Activated naive CD8-positive, alpha-beta T cell treated with anti-CD3 and anti-CD28 coated beads, Interleukin-2, amount 50 U/mL, for 16 hours (primary cell): ENCODE results near the gene PCDH9.

Experiments
- DNase-seq: peaks from one replicate; pipeline ENCODE4 v3.0.0-alpha.2; 2020; ENCODE audit warnings: low read depth, low spot score

PCDH9 gene

DNA sequence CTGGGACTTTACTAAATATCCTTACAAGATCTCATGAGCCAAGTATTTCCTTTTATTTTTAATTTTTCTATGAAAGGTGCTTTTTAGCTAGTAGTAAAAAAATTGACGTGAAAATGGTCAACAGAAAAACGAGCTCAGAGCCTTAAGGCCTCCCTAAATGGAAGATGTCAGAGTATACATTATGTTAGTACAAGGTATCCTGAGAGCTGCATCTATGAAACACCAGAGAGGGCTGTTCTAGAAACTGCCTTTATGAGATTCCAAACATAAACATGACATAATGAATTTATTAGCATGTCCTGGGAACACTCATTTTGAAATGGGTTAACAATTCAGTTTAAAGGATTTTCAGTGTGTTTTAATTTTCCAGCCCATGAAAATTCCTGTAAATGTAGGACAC is 146.6 kb downstream of the PCDH9 start:
- DNase-seq = no peak

DNA sequence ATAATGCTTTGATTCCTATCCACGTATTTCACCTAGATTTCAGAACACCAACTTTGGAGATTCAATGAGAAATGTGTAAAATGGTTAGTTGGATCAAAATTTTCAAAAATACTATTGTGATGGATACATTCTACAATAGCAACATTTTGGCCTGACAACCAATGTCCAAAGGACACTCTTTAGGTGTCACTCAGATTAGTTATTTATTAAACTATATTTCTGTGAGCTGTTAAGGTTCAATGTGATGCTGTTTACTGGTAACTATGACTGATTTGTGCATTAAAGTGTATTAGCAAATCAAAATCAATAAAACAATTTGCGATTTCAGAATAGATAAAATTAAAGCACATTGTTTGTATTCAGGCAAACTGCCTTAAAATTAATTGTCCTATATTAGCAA is 149.8 kb downstream of the PCDH9 start:
- no peak for DNase-seq

DNA sequence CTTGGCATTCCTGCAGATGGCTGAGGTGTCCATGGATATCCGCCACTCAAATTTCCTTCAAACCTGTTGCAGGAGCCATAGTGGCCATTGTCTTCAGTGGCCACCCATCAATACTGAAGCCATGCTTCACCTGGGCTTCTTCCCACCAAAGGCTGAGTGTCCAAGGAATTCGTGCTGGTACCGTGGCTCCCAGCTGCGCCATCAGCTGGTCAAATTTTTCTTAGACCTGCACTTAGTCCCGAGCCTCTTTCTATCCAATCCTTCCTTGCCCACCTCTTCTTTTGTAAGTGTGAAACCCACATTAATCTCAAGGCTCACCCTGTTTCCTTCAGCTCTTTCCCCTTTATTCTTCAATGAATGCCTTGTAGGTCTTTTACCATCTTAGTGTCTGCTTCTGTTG is 152.1 kb downstream of the PCDH9 start:
- no peak for DNase-seq

DNA sequence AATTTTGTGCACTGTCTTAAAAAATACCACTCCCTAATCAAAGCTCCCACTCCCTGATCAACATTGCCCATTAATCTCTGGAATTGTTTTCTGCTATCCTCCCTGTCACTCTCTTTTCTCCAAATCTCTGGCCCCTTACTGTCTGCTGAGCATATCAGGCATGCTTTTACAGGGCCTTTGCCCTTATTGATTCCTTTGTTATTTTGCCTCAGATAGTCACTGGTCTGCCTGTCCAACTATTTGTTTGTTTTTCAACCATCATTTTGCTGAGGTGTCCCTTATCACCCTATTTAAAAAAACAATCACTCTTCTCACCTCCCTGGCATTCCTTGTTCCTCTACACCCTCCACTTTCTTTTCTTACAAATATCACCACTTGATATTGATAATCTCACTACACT is 153.0 kb downstream of the PCDH9 start:
- no peak for DNase-seq

DNA sequence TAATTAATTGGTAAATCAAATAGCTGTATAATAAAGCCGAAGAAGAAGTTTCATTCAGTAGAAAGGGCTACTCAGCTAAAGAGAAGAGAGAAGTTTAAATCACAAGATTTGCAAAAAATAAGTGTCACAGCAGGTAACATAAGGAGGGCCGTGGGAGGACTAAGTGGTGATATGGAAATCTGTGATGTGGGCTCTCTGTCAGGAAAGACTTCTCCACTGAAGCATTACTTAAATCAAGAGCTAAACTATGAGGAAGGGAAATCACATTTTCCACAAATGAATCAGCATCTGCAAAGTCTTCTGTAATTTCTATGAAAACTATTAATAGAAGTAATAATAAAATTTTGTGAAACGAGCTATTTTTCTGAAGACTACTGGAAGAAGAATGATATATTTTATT is 153.8 kb downstream of the PCDH9 start:
- DNase-seq = no peak

DNA sequence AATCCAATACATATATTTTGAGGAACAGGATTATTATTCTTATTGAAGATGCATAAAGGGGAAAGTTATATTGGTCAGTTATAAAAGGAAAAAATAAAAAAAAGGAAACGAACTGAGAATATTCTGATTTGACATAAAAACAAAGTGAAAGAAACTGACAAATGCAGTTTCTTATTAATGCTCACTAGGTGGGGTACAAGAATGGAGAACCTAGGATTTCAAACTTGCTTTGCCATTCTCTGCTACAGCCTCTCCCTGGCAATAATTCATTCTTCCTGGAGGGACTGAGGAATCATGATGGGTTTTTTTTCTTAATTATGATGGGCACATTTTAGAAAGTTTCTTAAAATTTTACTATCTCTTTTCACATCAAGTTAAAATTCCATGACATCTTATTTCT is 154.9 kb downstream of the PCDH9 start:
- no peak for DNase-seq

DNA sequence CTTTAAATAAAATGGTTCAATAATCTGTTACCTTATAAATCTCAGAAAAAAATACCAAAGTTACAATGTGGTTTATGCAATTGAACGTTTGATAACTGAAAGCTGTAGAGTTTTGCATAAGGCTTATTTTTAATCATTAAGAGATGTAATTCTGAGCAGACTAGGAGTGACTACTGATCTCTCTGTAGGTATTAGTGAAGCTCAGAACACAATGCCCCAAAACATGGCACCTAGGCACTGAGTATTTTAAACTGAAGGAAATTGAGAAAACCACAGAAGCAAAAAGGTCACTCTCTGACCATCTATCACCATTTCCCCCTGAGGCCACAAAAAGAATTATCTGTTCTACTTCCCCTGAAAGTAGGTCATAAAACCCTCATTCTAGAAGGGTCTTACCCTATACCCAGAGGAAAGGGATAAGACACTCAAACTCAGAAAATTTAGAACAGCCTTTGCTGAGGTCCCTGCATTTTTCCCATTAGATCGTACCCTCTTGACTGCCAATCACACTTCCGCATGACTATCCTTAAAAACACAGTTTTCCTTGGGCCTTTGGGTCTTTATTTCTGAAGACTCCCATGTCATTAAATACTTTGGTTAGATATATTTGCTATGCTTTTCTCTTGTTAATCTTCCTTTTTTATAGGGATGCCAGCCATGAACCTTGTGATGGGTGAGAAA is 158.1 kb downstream of the PCDH9 start:
- no peak for DNase-seq

DNA sequence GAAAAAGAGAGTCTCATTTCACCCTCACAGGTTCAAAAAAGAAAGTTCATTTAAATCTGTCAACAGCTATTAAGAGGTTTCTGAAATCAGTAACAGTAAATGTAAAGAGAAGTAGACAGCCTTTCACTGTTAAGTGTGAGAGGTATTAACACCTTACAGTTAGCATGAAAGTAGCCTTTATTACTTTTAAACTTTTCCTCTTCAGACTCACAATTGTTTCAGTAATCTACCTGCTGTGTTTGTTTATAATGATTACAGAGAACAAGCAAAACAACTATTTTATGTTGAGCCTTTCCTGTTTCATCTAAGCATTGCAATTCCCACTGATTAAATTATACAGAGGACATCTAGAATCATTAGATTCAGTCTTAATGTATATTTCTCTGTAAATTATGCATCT is 159.8 kb downstream of the PCDH9 start:
- no peak for DNase-seq

DNA sequence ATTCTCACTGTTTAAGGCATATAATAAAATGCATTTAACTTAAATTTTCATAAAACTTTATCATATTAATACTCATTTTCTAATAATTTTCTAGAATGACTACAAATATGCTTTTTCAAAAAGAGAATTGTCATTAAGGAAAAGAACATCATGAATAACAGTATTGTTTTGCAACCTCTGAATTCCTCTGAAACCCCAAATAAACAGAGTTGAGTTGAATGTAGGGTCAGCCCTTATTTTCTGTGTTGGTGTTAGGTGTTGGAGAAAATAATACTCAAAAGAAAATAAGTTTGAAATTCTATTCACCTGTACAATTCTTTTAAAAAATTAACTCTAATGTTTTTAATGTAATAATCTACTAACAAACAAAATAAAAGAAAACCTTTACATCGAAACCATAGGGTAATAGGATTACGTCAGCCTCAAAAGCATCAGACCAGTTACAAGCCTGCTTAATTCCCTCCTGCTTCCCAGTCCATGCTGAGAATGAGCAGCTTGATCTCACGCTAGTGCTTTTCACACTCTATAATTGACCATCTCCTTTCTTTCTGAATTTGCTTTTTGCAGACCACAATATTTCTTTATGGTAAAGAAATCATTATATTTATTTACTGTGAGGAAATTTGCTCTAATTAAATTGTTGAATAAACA is 160.9 kb downstream of the PCDH9 start:
- no peak for DNase-seq

DNA sequence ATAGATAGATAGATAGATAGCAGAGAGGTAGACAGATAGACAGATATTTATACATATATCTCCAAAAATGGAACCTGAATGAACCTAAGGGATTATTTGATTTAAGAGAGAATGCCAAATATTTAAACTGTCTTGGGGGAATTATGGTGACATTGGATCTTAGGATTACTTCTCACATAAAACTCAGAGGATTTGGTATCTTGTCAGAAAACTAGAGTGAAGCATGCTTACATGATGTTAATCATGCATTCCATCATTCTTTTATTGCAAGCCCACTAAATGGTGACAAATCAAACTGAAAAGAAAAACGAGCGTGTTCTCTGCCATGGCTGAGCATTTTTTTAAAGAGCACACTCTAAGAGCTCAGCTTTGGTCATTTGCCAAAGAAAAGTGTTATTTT is 165.2 kb downstream of the PCDH9 start:
- no peak for DNase-seq

DNA sequence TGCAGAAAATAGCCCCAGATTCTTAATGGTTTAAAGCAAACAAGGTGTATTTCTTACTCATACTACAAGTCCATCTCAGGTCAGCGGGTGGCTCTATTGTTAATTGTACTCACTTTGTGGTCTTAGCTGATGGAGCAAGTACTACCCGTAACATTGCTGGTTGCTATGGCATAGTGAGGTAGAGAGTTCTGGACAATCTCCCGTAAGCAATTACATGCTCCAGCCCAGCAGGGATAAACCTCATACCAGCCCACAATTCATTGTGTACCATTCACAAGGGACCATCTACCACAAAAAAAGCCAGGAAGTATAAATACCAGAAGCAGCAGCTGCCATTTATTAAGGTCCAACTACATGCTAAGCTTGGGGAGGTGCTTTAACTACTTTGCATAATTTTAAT is 167.1 kb downstream of the PCDH9 start:
- DNase-seq = no peak

DNA sequence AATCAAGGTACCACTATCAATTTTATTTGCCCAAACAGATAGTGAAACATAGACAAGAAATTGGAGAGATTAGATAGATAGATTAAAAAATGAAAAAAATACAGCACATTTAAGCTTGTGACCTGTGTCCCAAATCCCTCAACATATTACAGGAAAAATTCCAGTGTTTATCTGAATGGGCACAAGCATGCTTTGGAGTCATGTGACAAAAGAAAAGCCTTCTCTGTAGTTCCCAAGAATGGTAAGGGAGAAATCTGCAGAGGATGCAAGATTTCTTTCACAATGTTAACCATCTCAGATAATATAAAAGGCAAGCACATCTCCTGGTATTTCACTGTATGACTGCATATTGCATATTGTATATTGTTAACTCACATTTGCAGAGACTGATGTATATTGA is 168.0 kb downstream of the PCDH9 start:
- DNase-seq = no peak

DNA sequence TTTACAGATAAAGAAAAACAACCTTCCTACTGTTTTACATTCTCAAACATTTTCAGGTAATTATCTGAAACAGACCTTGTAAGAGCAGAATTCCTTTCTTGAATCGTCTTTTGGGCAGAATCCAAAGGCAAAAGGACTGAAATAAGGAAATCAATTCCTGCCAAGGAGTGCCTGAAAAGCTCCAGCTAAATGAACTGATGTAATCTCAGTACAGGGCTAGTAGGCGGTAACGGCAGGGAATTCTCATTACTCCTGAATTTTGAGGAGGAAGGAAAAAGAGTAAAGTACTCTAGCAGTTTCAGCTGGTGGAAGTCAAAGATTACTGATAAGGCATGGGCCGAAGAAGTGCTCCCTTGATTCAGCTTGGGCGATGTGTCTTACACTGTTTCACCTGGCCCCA is 168.4 kb downstream of the PCDH9 start:
- no peak for DNase-seq

DNA sequence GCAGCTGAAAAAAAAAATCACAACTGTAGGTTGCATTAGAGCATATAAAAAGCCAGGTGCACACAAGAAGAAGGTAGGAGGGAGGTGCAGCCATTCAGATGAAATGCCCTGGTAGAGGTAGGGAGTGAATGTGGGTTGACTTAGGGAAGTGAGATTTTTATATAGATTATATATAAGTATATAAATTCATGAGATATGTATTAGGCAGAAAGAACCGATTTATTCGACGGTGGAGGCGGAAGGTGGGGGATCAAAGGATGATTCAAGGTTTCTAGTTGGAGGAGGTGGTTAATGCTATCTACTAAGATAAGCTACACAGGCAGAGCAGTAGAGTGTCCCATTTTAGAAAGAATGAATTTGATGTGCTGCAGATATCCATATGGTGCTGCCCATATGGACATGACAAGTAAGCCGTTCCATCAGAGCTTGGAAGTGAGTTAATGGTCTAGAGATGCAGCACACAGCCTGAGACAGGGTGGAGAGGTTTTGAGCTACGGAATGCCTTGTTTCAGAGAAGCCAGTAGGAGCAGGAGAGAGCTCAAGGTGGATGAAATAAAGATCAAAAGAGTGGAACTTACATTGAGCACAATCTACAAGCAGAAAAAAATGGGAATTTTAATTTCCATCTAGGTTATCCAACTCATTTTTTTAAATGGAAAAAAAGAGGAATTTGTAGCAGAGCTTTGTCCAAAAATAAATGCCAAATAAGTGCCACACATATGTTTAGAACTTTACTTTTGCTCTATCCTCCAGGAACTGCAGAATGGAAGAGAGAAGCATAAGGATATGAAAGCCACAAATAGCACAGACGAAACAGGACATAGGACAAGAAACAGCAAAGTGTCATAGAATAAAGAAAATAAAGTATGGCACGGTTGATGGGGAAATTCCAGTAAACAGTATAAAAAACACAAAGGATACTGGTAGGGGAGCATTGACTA is 177.3 kb downstream of the PCDH9 start:
- no peak for DNase-seq

DNA sequence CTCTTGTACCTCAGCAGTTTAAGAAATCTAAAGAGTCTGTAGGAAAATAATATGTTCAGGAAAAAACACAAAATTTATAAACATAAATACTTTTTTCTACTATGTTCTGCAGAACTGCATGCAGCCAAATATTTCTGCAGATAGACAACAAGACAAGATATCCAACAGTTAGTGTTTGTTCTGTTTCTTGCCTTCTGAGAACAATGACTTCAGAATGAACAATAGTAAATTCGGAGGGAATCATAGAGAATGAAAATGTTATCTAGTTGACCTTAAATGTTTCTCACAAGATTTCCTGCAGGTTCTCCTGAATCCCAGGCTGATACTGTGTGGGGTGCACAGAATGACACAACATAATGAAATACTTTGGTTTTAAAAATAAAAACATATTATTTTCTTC is 180.4 kb downstream of the PCDH9 start:
- no peak for DNase-seq

DNA sequence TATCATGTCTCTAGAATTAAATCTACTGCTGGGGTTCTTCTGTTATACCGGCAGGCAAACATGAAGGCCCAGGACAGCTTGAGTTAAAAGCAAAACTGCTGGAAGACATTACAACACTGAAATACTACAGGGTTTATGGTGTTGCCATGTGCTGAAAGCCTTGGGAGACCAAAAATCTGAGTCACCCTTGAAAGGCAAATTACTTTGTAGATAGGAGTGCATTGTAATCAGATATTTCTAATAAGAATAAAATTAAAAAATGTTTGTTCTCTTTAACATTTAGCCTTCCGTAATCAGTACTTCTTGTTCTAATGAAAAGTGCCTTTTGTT is 181.3 kb downstream of the PCDH9 start:
- DNase-seq = no peak

DNA sequence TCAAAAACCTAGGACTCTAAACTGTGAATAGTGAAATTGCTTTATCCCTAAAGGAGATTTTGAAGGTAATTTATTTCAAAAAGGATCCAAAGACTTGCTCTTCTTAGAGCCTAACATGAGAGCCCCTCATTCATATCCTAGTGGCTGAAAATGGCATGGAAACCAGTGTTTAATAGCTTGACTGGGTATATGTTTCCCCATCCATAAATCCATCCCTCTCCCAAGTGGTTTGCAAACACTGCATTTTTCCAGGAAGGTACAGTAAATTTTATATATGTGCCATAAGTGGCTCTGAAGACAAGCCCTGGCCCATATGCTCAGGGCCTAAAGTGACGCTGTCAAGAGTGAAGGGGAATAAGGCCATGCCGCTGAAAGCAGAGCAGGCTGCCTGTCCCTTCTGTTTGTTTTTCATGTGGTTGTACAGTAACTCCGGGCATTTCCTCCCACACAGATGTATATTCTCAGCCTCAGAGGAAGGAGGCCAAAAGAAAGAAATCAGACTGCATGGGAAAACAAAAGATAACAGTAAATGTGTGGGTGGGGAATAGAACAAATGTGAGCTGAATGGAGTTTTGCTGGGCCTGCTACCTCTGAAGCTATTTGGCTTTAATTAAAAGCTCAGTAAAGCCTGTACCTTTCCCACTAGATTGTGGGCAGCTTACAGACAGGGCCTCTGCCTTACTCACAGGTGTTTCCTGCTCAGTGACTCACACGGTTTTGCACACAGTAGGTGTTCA is 181.9 kb downstream of the PCDH9 start:
- DNase-seq = no peak

DNA sequence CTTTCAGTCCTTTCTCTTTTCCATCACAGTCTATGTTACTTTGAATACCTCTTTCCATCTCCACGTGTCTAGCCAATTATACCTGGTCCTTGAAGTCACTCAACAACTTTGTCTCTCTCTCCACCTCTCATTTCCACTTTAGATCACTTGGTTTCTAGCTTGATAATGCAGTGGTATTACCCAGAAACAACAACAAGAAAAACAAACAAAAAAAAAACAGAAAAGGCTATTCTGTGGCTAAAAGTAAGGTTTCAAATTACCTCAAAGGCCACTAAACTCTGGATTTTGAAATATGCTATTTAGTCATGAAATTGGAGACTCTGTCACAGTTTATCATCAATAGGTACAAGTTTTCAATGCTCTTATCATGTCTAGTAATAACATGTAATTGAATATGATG is 184.8 kb downstream of the PCDH9 start:
- no peak for DNase-seq

DNA sequence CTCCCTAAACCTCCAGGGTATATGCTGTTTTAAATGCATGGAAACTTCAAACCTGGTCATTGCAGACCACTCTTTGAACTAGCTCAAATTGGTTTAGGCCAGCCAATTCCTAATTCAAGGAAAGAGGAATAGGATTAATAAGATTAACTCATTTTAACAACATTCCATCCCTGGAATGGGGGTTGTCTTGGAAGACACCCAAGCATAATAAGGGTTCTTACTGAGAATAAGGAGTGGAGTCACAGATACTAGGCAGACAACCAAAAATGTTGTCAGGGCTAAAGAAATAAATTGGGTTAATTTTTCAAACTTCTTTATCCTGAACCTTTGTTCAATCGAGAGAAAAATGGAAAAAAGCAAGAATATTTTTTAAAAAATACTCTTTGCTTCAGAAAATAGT is 186.2 kb downstream of the PCDH9 start:
- DNase-seq = no peak

DNA sequence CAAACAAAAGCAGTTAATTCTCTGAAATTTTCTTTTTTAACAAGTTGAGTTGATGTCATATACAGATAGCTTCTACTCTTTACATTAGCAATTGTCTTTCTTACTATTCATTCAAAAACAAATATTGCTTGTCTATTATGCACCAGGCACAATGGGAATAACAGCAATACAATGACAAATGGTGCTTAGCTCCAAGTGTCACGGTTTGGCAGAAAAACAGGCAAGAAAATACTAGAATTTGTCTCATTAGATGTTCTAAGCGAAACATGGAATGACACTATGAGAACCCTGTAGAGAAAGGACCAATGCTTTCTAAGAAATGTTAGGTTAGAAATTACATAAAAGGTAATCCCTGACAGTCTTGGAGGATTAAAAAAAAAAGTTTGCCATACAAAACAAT is 187.6 kb downstream of the PCDH9 start:
- DNase-seq = no peak

DNA sequence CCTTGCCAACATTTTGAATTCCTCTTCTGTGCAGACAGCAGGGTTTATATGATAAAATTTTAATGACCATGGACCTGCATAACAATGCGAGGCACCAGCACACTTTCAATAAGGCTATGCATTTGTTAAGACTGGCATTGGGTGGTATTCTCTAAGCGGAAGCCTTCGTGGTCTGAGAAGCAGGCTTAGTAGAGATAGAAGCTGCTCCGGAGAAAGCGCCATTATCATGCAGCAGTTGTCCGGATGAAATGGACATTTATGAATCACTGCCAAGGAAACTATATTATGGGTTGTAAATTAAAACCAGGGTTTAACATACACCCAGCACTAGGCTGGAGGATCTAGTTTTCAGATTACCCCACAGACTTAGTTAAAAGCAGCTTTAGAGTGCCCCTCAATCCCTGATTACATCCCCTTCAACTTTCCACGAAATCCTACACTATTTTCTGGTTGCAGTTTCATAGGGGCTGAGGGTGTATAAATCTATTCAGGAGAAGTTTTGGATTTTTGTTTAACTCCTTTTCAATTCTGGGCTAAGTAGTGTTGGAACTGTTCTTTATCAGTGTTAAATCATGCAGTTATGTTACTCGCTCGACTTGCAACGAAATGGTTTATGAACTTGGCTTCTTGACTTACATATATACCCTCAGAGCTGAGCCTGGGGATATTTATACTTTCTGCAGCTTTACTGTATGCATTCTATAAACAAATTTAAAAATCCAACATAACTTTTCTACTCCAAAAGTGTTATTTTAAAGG is 193.3 kb downstream of the PCDH9 start:
- DNase-seq = no peak
